HG02970 (cell line): ENCODE data around the gene CYP4B1.
"Not testable (repeated sequence)": the region's sequence is repeated elsewhere in the genome, so short reads cannot be mapped to it uniquely, and the experiment has no call there.

Experiments
- ATAC-seq: cut with Tn5 transposase; IDR thresholded peaks from one replicate; pipeline ENCODE4 v1.9.1; 2021; ENCODE audit warnings: mild to moderate bottlenecking, moderate library complexity, moderate number of reproducible peaks; ENCODE audit not compliant: unreplicated experiment, low FRiP score

Gene CYP4B1

GRCh38 chr1:46812996-46813857 lies 14.4 kb downstream of the CYP4B1 start:
- no peak for ATAC-seq

- ATAC-seq = no peak
These were observed 15.1 kb downstream of the CYP4B1 start for GRCh38 chr1:46813858-46814396.

GRCh38 chr1:46815133-46815532 lies 16.3 kb downstream of the CYP4B1 start:
- ATAC-seq = no peak

GRCh38 chr1:46816930-46817329 lies 18.1 kb downstream of the CYP4B1 start:
- no peak for ATAC-seq

GRCh38 chr1:46817814-46818213 lies 19.0 kb downstream of the CYP4B1 start:
- no peak for ATAC-seq

GRCh38 chr1:46818591-46818990 lies 19.7 kb downstream of the CYP4B1 start:
- ATAC-seq = no peak

- ATAC-seq = no peak
These were observed 20.5 kb downstream of the CYP4B1 start for GRCh38 chr1:46819335-46819734.

GRCh38 chr1:46820076-46820475 lies 21.2 kb downstream of the CYP4B1 start:
- ATAC-seq = no peak

GRCh38 chr1:46820560-46821060 lies 21.8 kb downstream of the CYP4B1 start:
- ATAC-seq = no peak

GRCh38 chr1:46822248-46822826 lies 23.5 kb downstream of the CYP4B1 start:
- ATAC-seq = no peak

GRCh38 chr1:46823151-46823550 lies 24.3 kb downstream of the CYP4B1 start:
- no peak for ATAC-seq

GRCh38 chr1:46826892-46827291 lies 28.0 kb downstream of the CYP4B1 start:
- ATAC-seq = not testable (repeated sequence)

- ATAC-seq = no peak
These were observed 31.9 kb downstream of the CYP4B1 start for GRCh38 chr1:46830665-46831322.

GRCh38 chr1:46835469-46835868 lies 36.6 kb downstream of the CYP4B1 start:
- not testable (repeated sequence) for ATAC-seq

GRCh38 chr1:46846386-46846785 lies 47.5 kb downstream of the CYP4B1 start:
- ATAC-seq = not testable (repeated sequence)

- ATAC-seq = not testable (repeated sequence)
These were observed 58.8 kb downstream of the CYP4B1 start for GRCh38 chr1:46857660-46858065.

- ATAC-seq = no peak
These were observed 63.5 kb downstream of the CYP4B1 start for GRCh38 chr1:46862348-46862747.
